Measurements from ENCODE around the gene SLC15A1.

Gene SLC15A1, protein sequence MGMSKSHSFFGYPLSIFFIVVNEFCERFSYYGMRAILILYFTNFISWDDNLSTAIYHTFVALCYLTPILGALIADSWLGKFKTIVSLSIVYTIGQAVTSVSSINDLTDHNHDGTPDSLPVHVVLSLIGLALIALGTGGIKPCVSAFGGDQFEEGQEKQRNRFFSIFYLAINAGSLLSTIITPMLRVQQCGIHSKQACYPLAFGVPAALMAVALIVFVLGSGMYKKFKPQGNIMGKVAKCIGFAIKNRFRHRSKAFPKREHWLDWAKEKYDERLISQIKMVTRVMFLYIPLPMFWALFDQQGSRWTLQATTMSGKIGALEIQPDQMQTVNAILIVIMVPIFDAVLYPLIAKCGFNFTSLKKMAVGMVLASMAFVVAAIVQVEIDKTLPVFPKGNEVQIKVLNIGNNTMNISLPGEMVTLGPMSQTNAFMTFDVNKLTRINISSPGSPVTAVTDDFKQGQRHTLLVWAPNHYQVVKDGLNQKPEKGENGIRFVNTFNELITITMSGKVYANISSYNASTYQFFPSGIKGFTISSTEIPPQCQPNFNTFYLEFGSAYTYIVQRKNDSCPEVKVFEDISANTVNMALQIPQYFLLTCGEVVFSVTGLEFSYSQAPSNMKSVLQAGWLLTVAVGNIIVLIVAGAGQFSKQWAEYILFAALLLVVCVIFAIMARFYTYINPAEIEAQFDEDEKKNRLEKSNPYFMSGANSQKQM

DNA sequence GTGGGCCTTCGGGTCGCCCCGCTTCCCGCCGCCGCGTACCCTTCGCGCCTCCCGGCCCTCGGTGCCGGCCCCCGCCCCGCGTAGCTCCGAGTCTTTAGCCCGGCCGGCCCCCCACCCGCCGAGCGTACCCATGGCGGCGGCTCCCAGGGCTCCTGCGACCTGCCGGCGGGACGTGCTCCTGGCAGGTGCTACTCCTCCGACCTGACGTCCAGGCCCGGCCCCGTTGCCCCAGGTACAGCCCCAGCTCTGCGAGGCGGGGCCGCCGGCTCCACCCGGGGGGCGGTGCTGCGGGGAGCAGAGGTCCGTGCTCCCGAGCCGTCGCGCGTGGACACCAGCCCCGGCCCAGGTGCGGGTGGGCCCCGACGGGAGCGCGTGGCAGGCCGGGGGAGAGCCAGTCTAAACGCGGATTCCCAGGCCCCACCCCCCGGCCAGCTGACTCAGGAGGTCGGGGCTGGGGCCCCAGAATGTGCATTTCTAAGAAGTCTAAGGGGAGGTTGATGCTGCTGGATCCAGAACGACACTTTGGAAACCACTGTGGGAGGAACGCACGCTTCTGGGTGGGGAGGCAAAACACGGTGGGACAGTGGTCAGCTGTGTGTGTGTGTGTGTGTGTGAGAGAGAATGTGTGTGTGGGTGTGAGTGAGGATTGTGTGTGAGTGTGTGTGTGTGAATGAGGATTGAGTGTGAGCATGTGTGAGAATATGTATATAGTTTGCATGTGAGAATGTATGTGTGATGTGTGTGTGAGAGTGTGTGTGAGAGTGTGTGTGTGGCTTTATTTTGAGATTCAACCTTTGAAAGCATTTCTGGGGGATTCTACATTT lies at the start of gene SLC15A1:
Gene SLC15A1 (minus strand): TSS at position 206 of the 824 bp plus-strand sequence. CDS start 74 bp downstream, at position 132.
- DNase-seq = no peak

DNA sequence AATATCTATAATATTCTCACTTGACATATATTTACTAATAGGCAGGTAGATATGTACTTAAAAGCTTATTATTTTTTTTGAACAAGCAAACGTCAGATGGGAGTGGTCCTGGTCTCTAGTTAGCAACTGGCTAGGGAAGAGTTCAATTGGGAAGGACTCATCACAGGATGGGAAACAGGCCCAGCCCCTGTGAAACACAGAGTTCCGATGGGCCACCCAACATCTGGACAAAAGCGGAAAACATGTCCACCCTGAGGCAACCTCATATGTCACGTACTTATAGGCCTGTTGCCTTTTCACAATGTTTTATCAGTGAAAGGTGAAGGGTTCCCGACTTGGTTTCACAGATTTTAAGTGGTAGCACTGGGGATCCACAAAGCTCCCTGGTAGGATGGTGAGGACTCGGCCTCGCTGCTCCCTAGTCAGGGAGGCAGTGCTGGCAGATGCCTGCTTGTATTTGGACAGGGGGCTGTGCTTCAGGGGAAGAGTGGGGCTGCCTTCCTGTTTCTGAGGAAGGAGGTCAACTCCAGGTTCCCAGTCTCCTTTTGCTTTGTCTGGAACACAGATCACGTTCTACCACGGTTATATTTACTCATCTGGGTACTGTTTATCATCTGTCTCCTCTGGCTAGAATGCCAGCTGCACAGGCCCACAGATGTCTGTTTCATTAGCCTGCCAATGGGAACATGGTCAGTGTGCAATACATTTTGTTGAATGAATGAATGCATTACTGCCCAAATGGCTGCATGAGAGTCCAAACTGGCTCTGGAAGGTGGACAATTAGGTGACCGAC lies 49.4 kb upstream of the SLC15A1 start:
- DNase-seq = no peak

DNA sequence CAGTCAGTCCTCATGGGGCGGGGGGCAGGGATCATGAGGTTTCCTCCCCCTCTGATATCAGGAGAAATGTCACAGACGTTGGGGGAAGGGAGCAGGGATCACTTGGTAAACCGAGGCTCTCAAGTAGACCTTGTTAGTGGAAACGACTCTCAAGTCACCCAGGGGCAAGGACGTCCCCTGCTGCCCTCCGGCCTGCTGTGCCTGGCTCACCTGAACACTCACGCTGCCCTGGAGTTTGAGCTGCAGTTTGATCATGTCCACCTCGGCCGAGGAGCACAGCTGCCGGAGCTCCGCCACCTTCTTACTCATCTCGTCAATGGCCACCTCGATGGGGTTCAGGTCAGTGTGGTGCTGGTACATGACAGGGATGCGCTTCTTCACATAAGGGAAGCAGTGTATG lies 47.6 kb upstream of the SLC15A1 start:
- no peak for DNase-seq

DNA sequence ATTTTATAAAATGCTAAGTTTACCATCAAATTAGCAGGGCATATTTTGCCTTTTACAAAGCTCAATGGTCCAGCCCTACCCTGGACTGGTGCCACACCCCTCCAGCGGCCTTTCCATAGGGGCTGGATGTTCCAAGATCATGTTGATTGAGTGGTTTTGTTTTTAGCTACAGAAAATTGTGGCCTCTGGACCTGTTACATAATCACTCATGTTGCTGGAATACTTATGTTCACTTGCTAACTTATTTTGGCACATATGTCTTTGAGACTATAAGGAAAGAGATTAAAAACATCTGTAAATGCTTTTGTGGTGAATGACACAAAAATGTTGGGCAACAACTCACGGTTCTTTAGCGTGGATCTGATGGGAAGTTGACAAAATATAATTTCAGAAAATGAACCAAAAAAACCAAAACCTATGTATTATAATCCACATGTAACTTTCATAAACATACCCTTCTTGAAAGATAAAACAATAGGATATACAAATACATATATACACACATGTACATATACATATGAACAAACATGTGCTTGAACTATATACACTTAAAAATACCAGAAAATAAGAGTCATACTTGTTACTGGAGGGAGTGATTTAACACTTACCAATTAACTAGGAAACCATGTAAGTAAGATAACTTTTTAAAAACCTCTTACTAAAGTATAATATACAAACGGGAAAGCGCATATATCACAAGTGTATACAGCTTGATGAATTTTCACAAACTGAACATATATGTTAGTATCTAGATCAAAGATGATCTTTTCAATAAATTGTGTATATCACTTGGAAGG lies 46.6 kb upstream of the SLC15A1 start:
- no peak for DNase-seq

DNA sequence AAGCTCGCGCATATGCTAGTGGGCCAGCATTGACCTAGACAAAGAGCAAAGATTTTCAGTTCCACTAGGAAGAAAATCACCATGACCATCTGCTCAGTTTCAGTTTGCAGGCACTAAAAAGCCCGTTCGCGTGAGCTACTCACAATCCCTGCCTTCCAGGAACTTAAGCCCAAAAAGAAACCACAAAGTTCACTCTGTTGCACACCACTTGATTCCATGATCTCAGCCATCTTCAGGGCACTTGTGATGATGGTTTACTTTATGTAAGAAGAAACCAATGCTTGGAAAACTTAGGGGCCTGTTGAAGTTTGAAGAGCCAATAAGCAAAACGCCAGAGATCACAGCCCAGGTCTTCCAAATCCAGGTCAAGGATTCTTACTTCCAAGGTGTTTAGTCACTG lies 45.0 kb upstream of the SLC15A1 start:
- DNase-seq = no peak

DNA sequence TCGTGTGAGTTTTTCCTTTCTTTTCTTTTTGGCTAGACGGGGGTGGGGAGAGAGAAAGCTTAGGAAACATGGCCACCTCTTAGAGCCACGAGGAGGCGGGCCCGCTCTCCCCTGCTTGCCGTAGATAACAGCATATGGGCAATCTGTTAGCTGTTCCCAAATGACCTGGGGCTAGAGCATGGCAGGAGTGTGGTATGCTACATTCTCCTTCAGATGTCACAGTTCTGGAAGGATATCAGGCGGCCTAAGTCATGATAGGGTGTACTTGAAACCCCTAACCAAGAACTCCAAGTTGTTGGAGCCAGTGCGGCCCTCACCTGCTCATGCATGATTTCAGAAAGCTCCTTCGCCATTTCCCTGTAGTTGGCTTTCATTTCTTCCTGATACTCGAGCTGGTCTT lies 44.3 kb upstream of the SLC15A1 start:
- no peak for DNase-seq

DNA sequence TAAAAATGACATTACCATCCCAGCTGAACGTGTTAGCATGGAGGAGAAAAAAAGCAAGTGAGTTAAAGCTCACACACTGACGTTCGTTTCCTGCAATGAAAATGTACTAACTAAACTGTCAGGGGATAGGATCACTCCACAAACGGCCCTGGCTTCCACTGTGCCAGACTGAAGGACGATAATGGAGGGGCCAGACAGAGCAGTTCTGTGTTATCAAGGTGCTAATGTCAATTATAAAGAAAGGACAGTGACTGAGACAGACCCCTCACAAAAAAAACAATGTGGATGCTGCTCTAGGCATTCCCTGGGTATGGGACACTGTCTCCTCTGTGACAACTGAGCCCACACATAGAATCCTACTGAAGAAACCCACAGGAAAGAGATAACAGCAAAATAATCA lies 43.7 kb upstream of the SLC15A1 start:
- no peak for DNase-seq

DNA sequence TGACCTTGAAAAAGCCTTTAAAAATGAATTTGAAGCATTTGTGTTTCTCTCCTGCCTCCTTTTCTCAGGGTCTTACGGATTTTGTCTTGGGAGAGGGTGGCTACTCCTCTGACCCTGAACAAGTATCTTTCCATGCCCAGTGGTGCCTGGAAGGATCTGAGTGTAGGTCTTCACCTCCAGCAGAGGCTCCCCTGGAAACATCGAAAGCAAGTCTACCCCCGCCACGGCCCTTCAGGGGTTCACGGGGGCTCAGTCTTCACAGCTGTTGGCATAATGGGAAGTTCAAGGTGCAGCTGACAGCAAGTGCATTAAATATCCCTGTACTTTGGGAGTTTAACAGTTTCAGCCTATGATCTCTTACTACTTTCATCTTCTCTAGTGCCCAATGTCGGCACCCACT lies 42.7 kb upstream of the SLC15A1 start:
- DNase-seq = no peak

DNA sequence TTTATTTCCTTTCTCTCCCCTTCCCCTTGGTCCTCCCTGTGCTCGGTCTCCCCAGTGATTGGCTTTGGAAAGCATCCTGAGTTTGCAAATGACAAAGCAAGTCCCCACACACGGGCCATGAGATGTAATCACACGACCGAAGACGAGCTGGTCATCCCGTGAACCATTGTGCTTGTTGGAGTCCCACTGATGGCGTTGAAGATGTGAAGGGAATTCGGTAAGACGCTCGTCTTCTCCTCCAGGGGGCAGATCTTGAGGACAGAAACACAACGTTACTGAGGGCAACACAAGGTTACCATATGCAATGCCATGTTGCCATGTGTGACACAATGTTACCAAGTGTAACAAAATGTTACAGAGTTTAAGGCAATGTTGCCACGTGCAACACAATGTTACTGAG lies 42.0 kb upstream of the SLC15A1 start:
- DNase-seq = no peak

DNA sequence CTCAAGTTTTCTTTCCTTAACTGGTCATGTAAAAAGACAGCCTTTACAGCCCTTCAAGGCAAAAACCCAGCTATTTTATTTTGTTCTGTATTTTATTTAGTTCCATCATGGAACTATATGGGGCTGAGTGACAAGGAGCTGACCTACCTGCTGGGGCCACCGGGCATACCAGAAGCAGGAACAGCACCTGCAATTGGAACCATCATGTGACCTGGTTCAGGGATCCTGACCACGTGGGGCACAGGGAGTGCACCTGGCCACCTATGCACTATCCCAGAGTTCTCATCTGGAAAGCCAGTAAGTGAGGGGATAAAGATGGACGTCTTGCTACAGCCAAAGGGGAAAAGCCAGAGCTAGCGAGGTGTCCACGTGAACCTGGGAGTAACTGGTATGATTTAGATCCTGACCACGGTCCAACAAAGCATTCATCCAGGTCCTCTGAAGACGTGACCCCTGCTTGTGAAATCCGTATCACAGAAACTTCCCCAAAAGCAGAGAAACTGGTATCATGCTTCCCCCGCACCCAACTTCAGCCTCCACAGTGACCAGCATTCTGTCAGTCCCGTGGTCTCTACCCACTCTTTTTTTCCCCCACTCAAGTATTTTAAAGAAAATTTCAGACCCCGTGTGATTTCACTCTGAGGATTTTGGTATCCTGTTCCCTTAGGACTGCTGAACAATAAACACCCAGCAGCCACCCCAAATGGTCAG lies 40.5 kb upstream of the SLC15A1 start:
- no peak for DNase-seq

DNA sequence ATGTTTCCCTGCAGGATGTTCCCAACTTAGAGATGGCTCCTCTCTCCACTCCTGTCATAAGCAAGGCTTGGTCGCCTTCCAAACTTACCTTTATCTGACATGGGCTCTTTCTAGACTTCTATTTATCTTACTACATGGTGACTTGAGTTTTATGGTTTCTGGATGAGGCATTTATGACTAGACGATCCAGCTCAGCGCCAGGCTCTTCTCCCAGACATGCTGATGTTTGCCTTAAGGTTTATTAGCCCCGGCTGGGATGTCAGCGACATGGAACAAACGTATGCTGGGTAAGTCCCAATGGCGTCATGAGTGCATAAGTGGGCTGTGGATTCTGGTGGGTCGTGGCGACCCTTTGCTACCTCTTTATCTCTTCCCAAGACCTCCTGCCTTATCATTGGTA lies 39.8 kb upstream of the SLC15A1 start:
- no peak for DNase-seq

DNA sequence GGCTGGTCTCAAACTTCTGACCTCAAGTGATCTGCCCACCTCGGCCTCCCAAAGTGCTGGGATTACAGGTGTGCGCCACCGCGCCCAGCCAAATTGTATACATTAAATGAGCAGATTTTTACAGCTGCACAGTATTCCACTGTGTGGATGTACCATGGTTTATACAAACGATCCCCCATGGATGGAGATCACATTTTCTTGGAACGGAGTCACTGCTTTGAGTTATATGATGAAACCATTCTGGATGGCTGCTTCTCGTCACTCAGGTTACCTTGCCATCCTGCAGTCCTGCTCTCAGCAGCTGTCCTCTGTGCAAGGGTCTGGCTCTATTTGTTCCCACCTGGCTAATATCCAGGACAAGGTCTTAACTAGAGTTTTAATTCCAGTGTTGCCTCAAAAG lies 39.1 kb upstream of the SLC15A1 start:
- DNase-seq = no peak

DNA sequence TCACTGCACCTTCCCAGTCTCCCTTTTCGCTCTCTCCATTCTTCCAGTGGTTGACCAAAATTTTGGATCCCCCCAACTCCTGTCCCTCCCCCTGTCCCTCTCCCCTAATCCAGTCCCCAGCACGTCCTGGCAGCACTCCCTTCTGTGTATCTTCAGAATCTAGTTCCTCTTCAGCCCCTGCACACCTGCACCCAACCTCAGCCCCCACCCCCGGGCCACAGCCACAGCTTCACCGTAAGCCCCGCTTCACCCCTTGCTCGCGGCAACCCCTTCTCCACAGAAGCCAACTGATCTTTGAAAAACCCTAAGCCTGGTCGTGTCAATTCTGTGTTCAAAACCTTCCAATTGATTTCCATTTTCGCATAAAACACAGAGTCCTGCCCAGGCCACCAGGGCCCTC lies 35.5 kb upstream of the SLC15A1 start:
- no peak for DNase-seq

DNA sequence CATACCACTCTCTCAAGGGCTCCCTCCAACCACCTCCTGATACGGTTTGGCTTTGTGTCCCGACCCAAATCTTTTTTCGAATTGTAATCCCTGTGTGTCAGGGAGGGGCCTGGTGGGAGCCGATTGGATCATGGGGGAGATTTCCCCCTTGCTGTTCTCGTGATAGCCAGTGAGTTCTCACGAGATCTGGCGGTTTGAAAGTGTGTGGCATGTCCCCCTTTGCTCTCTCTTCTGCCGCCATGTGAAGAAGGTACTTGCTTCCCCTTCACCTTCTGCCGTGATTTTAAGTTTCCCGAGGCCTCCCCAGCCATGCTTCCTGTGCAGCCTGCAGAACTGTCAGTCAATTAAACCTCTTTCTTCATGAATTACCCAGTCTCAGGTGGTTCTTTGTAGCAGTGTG lies 34.7 kb upstream of the SLC15A1 start:
- no peak for DNase-seq

DNA sequence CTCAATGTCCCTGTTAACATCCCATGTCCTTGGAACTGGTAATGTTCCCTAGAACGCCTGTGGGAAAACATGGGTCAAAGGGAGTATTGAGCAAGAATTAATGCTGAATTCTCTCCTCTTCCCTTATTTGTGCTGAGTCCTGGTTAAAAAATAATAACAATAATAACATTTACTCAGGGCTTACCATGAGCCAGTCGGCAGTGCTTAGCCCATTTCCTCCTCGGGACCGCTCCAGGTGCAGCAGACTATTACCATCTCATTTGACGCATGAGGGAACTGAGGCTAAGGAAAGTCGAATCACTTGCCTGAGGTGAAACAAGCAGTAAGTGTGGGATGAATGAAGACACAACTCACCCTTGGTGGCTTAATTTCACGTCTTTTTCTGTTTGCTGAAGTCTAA lies 33.6 kb upstream of the SLC15A1 start:
- no peak for DNase-seq

DNA sequence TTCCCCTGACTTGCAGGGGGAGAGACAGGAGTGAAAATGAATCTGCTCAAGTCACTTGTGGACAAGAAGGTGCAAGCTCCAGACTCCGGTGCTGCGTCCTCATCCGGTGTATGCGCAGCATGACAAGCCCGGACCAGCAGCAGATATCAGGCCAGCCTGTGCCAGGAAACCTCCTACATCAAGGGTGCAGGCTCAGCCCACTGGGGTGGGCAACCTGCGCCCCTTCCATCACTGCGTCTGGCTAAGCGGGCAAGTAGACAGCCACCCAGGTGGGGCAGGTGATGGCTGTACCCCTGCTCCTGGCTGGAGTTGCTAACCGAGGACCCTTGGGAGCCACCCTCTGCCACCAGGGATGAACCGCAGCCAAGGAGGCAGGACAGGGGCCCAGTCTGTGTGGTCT lies 32.9 kb upstream of the SLC15A1 start:
- no peak for DNase-seq

DNA sequence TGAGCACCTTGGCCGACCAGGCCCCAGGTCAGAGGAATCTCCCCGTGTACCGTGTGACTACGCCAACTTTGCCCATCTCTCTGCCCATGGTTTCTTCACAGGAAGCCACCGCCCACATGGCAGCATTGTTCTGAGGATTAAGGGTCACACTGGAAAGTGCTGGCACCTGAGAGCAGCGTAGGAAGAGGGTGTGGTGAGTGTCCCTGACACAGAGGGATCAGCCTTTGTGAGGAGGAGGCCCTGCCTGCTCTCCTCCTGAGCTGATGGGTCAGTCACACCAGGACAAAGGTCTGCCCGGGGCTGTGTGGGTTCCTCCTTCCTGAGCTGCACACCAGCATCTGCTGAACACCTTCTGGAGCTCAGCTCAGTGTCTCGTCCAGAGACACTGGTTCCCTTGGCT lies 32.2 kb upstream of the SLC15A1 start:
- no peak for DNase-seq

DNA sequence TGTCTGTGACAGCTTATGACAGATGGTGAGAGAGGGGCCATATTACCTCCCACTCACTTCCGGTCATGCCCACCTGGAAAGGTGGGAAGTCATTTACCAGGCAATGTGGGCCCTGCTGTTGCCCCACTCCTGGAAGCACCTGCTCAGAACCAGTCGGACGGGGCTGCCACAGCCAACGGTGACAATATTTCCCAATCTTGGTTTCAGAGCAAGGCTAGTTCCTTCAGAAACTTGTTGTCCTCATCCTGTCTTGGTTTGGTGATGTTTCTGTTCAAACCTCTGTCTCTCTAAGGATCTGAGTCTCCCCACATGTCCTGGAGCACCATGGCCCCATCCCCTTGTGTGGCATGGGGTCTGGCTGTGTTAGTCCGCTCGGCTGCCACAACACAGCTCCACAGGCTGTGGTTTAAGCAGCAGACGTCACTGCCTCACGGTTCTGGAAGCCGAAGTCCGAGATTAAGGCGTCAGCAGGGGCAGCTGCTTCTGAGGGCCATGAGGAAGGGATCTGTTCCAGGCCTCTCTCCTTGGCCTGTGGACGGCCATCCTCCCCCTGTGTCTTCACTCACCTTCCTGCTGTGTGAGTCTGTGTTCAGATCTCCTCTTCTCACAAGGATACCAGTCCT lies 31.5 kb upstream of the SLC15A1 start:
- DNase-seq = no peak

DNA sequence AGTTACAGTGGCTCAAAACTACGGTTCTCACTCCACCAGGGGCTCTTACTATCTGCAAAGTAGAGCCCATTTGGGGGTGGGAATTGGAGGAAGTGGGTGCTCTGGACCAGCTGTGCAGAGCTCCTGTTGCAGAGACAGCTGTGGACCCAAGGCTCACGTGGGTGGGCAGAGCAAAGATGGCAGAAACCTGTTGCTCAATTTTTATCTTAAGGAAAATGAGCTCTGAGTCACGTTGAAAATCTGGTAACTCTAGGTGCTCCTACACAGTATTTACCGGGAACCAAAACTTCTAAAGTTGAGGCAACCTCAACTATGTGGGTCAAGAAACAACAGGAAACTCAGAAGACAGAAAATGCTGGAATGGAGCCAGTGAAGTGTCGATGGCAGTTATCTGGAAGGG lies 30.2 kb upstream of the SLC15A1 start:
- DNase-seq = no peak

DNA sequence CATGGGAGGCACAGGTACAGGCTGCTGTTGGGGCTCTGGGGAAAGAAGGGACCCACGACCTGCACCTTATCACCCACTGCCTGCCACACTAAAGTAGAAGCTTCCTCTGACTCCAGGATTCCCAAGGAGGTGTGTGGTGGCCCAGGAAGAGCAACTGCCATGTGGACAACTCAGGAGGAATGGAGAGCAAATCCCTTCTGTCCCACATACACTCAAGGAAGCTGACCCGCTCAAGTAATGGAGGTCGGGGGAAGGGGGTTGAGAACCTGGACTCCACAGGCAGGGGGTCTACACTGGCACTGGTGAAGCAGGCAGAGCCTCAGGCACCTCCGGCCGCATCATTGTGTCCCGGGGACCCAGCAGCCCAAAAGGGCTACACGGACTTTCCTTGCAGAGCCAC lies 29.4 kb upstream of the SLC15A1 start:
- no peak for DNase-seq

DNA sequence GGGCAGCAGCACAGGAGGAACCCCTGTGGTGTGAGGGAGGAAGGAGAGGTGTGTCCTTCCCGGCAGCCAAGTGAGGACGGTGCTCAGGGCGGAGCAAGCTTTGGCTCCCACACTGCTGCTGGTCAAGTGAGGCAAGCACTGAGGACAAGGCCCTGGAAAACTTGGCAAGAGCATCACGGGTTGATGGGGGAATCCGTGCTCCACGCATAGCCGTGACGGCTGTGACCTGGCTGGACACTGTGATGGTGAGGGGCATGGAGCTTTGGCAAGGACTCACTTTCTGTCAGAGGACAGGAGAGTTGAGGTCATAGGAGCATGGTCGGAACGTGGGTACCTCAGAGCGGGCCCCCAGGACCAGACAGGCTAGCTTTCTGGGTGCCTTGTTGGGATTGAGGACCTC lies 29.0 kb upstream of the SLC15A1 start:
- no peak for DNase-seq
